Mesendoderm (in vitro differentiated cells): ENCODE measurements around the gene NKPD1.

Experiments used
- DNase-seq: peaks from one replicate; pipeline ENCODE4 v3.0.0; 2013
- H2AK5ac ChIP-seq: 2 replicates; pipeline ENCODE4 v1.6.1; 2013; ENCODE audit warnings: low read length, inconsistent platforms
- H2BK120ac ChIP-seq: 2 replicates; pipeline ENCODE4 v1.6.1; 2013; ENCODE audit warnings: low read depth, mild to moderate bottlenecking, low read length, moderate library complexity, mixed read lengths
- H2BK15ac ChIP-seq: replicated peaks from 2 replicates; pipeline ENCODE4 v1.6.1; 2013; ENCODE audit warnings: low read depth, mild to moderate bottlenecking, moderate library complexity
- H2BK5ac ChIP-seq: 2 replicates; pipeline ENCODE4 v1.6.1; 2013; ENCODE audit warnings: low read length, inconsistent platforms
- H3K18ac ChIP-seq: 2 replicates; pipeline ENCODE4 v1.6.1; 2013; ENCODE audit warnings: mild to moderate bottlenecking, low read length, mixed read lengths
- H3K23ac ChIP-seq: one replicate; pipeline ENCODE4 v1.6.1; 2013; ENCODE audit warnings: low read length
- H3K27ac ChIP-seq: 2 replicates; pipeline ENCODE4 v1.5.1; 2013; ENCODE audit warnings: low read depth, mild to moderate bottlenecking, inconsistent platforms, low read length, moderate library complexity
- H3K27me3 ChIP-seq: 2 replicates; pipeline ENCODE4 v1.6.1; 2013; ENCODE audit warnings: low read length, control low read depth, mild to moderate bottlenecking, inconsistent platforms; ENCODE audit not compliant: insufficient read depth, poor library complexity
- H3K36me3 ChIP-seq: 2 replicates; pipeline ENCODE4 v1.6.1; 2013; ENCODE audit warnings: low read length, inconsistent platforms; ENCODE audit not compliant: control insufficient read depth, insufficient read depth
- H3K4ac ChIP-seq: one replicate; pipeline ENCODE4 v1.6.1; 2013; ENCODE audit warnings: low read depth, mild to moderate bottlenecking, low read length, moderate library complexity
- H3K4me1 ChIP-seq: 2 replicates; pipeline ENCODE4 v1.6.1; 2013; ENCODE audit warnings: low read depth, low read length, inconsistent platforms; ENCODE audit not compliant: control insufficient read depth
- H3K4me2 ChIP-seq: 2 replicates; pipeline ENCODE4 v1.6.1; 2013; ENCODE audit warnings: low read length
- H3K4me3 ChIP-seq: 2 replicates; pipeline ENCODE4 v1.5.1; 2013; ENCODE audit warnings: mild to moderate bottlenecking, low read length
- H3K56ac ChIP-seq: one replicate; pipeline ENCODE4 v1.6.1; 2013; ENCODE audit warnings: low read length
- H3K79me1 ChIP-seq: 2 replicates; pipeline ENCODE4 v1.6.1; 2013; ENCODE audit warnings: low read length, inconsistent platforms
- H3K79me2 ChIP-seq: 2 replicates; pipeline ENCODE4 v1.6.1; 2013; ENCODE audit warnings: mild to moderate bottlenecking, low read length; ENCODE audit not compliant: control insufficient read depth, insufficient read depth
- H3K9ac ChIP-seq: 2 replicates; pipeline ENCODE4 v1.6.1; 2013; ENCODE audit warnings: low read length, inconsistent platforms
- H4K5ac ChIP-seq: one replicate; pipeline ENCODE4 v1.6.1; 2013; ENCODE audit warnings: low read length
- H4K8ac ChIP-seq: one replicate; pipeline ENCODE4 v1.6.1; 2013; ENCODE audit warnings: low read depth, mild to moderate bottlenecking, control low read depth, low read length, moderate library complexity
- WGBS: extraction: QIAGEN DNeasy Blood & Tissue Kit; methylation state at CpG from one replicate; pipeline ENCODE4 v1.1.7; 2013; ENCODE audit warnings: low lambda C conversion rate, missing lambda C conversion rate; ENCODE audit not compliant: insufficient coverage; ENCODE audit errors: extremely low coverage; 5-methylcytosine and 5-hydroxymethylcytosine counted together

NKPD1 gene

GRCh38 chr19:45146741-45147205 lies 14.0 kb downstream of the NKPD1 start:
- Histone ChIP-seq H3K4me3 (no peak overlapping the region), H3K23ac (no peak overlapping the region), H2AK5ac (no peak overlapping the region), H3K27ac (no peak overlapping the region), H2BK120ac (no peak overlapping the region), H2BK15ac (no peak overlapping the region), H3K18ac (no peak overlapping the region), H3K56ac (no peak overlapping the region), H3K4me2 (no peak overlapping the region), H3K79me2 (no peaks in the 10 kb centered on the region), H3K9ac (no peak overlapping the region), H3K4me1 (no peaks in the 10 kb centered on the region), H2BK5ac (no peak overlapping the region), H3K4ac (no peak overlapping the region), H3K36me3 (peaks cover 1% of the 10 kb centered on the region), H4K8ac (no peak overlapping the region), H3K79me1 (no peaks in the 10 kb centered on the region), H4K5ac (no peak overlapping the region), H3K27me3 (no peaks in the 10 kb centered on the region)
- WGBS = no CpG with 5 or more reads among the region's 18 CpGs
- DNase-seq = no peak

GRCh38 chr19:45146251-45146650 lies 14.5 kb downstream of the NKPD1 start:
- Histone ChIP-seq H3K27ac (no peak overlapping the region), H2BK15ac (no peak overlapping the region), H4K8ac (no peak overlapping the region), H2BK120ac (no peak overlapping the region), H3K79me1 (no peaks in the 10 kb centered on the region), H3K79me2 (no peaks in the 10 kb centered on the region), H3K9ac (no peak overlapping the region), H3K4me2 (no peak overlapping the region), H3K23ac (no peak overlapping the region), H4K5ac (no peak overlapping the region), H2AK5ac (no peak overlapping the region), H3K4me3 (no peak overlapping the region), H3K56ac (no peak overlapping the region), H3K27me3 (no peaks in the 10 kb centered on the region), H3K36me3 (peaks cover 1% of the 10 kb centered on the region), H3K4me1 (no peaks in the 10 kb centered on the region), H3K18ac (no peak overlapping the region), H2BK5ac (no peak overlapping the region), H3K4ac (no peak overlapping the region)
- DNase-seq = no peak
- no CpG with 5 or more reads among the region's 13 CpGs for WGBS

- Histone ChIP-seq H3K36me3 (peaks cover 1% of the 10 kb centered on the region), H4K5ac (no peak overlapping the region), H2BK15ac (no peak overlapping the region), H2AK5ac (no peak overlapping the region), H3K4ac (no peak overlapping the region), H3K18ac (no peak overlapping the region), H3K56ac (no peak overlapping the region), H4K8ac (no peak overlapping the region), H3K27ac (no peak overlapping the region), H3K23ac (no peak overlapping the region), H3K4me2 (no peak overlapping the region), H2BK120ac (no peak overlapping the region), H3K4me3 (no peak overlapping the region), H3K79me1 (no peaks in the 10 kb centered on the region), H3K4me1 (no peaks in the 10 kb centered on the region), H3K9ac (no peak overlapping the region), H3K79me2 (no peaks in the 10 kb centered on the region), H2BK5ac (no peak overlapping the region), H3K27me3 (no peaks in the 10 kb centered on the region)
- WGBS = no CpG with 5 or more reads among the region's 54 CpGs
- no peak for DNase-seq
Measured at GRCh38 chr19:45145270-45146189, 15.3 kb downstream of the NKPD1 start.

GRCh38 chr19:45144431-45145269 lies 16.1 kb downstream of the NKPD1 start:
- Histone ChIP-seq H3K4me3 (no peak overlapping the region), H4K5ac (no peak overlapping the region), H3K27ac (no peak overlapping the region), H2BK120ac (no peak overlapping the region), H2BK15ac (no peak overlapping the region), H3K18ac (no peak overlapping the region), H3K9ac (no peak overlapping the region), H3K4ac (no peak overlapping the region), H3K4me1 (no peaks in the 10 kb centered on the region), H3K23ac (no peak overlapping the region), H2AK5ac (no peak overlapping the region), H3K56ac (no peak overlapping the region), H2BK5ac (no peak overlapping the region), H3K79me1 (no peaks in the 10 kb centered on the region), H3K27me3 (no peaks in the 10 kb centered on the region), H3K4me2 (no peak overlapping the region), H3K36me3 (peaks cover 1% of the 10 kb centered on the region), H3K79me2 (no peaks in the 10 kb centered on the region), H4K8ac (no peak overlapping the region)
- no peak for DNase-seq
- no CpG with 5 or more reads among the region's 53 CpGs for WGBS

GRCh38 chr19:45142726-45143110 lies 18.1 kb downstream of the NKPD1 start:
- H3K79me2 ChIP-seq = no peaks in the 10 kb centered on the region
- H2BK120ac ChIP-seq = no peak overlapping the region
- no peak overlapping the region for H3K4me2 ChIP-seq
- no peak overlapping the region for H4K8ac ChIP-seq
- H3K18ac ChIP-seq = no peak overlapping the region
- peaks cover 1% of the 10 kb centered on the region for H3K36me3 ChIP-seq
- no peak overlapping the region for H3K27ac ChIP-seq
- H4K5ac ChIP-seq = no peak overlapping the region
- WGBS = no CpG with 5 or more reads among the region's 9 CpGs
- H3K27me3 ChIP-seq = no peaks in the 10 kb centered on the region
- H3K4me3 ChIP-seq = no peak overlapping the region
- DNase-seq = no peak
- H3K23ac ChIP-seq = no peak overlapping the region
- no peak overlapping the region for H2AK5ac ChIP-seq
- no peak overlapping the region for H2BK15ac ChIP-seq
- no peaks in the 10 kb centered on the region for H3K4me1 ChIP-seq
- no peak overlapping the region for H3K56ac ChIP-seq
- H3K9ac ChIP-seq = no peak overlapping the region
- H3K79me1 ChIP-seq = no peaks in the 10 kb centered on the region
- H2BK5ac ChIP-seq = no peak overlapping the region
- H3K4ac ChIP-seq = no peak overlapping the region
